GM21529 (cell line): ENCODE results near the gene AFAP1L1.

ENCODE experiments used
- ATAC-seq: cut with Tn5 transposase; IDR thresholded peaks from one replicate; pipeline ENCODE4 v1.9.1; 2021; ENCODE audit not compliant: unreplicated experiment

AFAP1L1 gene

GRCh38 chr5:149344151-149344550 is 72.5 kb downstream of the AFAP1L1 start:
- no peak for ATAC-seq

DNA sequence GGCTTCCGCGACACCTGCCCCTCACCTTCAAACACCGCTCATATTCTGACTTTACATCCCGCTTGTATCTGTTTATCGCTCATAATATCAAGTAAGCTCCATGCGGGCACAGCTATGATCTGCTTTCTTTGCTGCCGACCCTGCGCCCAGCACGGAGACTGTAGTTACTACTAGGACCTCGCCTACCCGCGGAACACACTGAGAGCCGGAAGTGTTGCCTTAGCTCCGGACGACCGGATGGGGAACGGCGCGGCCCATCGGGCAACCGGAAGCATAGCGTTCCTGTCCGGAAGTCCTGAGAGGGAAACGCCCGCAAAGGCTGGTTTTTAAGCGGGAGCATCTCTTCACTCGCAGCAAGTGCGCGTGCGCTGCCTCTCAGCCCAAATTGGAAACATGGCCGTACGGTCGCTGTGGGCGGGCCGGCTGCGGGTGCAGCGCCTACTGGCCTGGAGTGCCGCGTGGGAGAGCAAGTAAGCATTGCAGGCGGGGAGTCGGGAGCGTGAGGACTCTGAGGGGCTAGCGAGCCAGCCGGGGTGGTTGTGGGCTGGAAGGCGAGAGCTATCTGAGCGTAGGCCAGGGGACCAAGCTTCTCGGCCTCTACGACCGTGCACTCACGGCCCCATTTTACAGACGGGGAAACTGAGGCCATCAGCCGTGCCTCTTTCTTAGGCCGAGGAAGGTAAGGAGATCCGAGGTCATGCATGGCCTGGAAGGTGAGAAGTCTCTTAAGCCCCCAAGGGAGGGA is 73.7 kb downstream of the AFAP1L1 start, which contains the start of gene GRPEL2:
Gene GRPEL2, plus strand, starts transcription at position 353 of the 745 bp plus-strand sequence. Its CDS starts 41 bp downstream, at position 394.
- peak; percentile 98 for ATAC-seq

DNA sequence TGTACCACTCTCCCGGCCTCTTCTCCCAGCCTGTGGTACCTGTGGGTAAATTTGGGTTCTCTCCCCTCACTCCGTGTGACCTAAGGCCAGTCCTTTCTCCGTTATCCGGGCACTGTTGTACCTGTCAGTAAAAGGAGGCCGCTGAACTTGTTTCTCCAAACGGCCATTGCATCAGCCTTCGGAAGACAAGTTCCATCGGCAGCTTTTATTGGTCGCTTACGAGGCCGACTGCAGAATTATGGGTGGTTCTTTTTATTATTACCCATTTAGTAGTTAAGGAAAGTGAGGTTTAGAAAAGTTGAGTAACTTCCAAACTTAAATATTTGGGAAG is 74.2 kb downstream of the AFAP1L1 start:
- ATAC-seq, result peak; percentile 3

DNA sequence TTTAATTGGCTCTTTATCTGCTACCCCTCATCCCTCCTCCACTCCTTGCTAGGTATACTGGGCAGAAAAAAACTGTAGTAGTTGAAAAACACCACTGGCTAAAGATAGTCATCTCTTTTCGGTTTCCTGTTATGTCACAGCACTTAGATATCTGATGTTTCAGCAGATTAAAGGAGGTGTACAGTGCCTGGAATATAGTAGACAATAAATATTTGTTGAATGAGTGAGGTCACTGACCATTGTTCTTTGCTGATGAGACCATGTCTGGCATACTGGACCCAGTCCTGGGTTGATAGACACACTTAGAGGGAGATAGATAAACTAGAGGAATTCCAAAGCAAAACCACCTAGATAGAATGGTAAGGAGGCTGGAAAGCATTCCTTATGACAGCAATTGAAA is 76.9 kb downstream of the AFAP1L1 start:
- no peak for ATAC-seq

GRCh38 chr5:149349382-149349781 is 77.7 kb downstream of the AFAP1L1 start:
- no peak for ATAC-seq

DNA sequence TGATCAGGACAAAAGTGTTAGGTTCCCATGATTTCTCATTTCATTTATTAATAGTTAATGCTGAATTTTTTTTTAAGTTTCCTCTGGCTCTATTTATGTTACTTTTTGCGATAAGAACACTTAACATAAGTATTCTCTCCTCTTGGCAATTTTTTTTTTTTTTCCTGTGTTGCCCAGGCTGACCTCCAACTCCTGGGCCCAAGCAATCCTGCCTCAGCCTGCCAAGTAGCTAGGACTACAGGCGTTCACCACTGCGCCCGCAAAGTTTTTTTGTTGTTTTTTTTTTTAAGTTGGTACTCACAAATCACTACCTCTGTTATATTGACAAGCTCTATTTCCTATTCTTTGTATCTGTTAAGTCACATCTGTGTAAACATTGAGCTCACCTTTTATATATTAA is 80.5 kb downstream of the AFAP1L1 start:
- no peak for ATAC-seq

DNA sequence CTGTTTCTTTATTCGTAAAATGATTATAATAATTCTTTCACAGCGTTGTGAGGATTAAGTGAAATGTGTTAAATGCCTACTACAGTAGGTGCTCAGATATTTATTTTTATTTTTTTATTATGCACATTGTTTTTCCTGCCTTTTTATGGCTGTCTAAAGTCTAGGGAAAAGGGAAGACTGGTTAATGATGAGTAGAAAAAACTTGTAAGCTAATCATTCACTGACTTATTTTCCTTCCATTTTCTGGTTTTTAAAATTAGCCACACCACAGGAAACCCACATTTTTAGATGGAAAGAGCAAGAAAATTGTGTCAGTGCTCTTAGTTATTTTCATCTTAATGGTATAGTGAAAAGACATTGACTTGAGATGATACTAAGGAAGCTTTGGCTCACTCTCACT is 82.3 kb downstream of the AFAP1L1 start:
- ATAC-seq, result no peak

GRCh38 chr5:149355688-149356087 is 84.0 kb downstream of the AFAP1L1 start:
- ATAC-seq, result no peak

DNA sequence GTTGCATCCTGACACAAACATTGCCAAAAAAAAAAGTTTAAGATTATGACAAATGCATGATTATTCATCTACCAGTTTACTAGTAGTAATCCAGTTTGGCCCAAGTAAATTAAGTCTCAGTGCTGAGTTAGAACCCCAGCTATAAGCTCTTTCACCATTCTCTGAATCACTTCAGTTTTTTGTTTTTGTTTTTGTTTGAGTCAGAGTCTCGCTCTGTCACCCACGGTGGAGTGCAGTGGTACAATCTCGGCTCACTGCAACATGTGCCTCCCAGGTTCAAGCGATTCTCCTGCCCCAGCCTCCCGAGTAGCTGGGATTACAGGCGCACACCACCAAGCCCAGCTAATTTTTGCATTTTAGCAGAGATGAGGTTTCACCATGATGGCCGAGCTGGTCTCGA is 84.7 kb downstream of the AFAP1L1 start:
- ATAC-seq, result no peak

GRCh38 chr5:149357370-149358293 is 86.0 kb downstream of the AFAP1L1 start, which contains the start of gene PCYOX1L:
Gene PCYOX1L, plus strand, starts transcription at chr5:149358046. Its CDS starts 23 bp downstream, at chr5:149358069.
- peak; percentile 99 for ATAC-seq

DNA sequence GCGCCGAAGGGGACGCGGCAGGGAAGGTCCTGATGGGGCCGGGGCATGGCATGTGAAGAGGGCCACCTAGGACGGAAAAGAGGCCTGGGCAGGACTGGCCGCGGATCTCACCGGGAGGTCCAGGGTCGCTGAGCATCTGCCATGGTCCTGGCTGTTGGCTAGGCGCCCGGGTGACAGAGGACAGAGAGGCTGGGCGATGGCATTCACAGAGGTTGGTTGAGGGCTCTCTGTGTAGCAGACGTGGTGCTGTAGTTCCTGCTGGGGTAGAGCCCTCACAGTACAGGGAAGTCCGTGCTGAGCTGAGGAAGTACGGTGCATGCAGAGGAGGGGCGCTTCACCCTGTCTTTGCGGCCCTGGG is 86.6 kb downstream of the AFAP1L1 start:
- ATAC-seq, result peak; percentile 17

- ATAC-seq, result no peak
Measured at GRCh38 chr5:149358868-149359495, 87.3 kb downstream of the AFAP1L1 start.

DNA sequence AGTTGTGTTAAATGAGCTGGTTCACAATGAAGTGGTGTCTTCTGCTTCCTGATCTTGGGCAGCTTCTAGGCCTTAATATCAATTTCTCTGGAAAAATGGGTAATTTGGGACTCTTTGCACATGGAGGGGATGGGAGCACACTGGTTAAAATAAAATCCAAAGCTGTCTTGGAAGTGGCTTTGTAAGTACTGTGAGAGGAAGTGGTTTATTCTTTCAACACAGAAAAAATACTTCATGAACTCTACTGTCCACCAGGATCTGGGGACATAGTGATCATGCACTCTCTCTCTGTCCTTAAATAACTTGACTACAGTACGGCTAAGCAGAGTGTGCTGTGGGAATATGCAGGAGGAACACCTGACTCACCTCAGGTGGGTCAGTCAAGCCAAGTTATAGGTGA is 88.6 kb downstream of the AFAP1L1 start:
- ATAC-seq, result no peak

- no peak for ATAC-seq
Measured at GRCh38 chr5:149362541-149362940, 90.9 kb downstream of the AFAP1L1 start.

- ATAC-seq, result no peak
Measured at GRCh38 chr5:149363358-149363757, 91.7 kb downstream of the AFAP1L1 start.

- ATAC-seq, result no peak
Measured at GRCh38 chr5:149363936-149364335, 92.3 kb downstream of the AFAP1L1 start.

- ATAC-seq, result no peak
Measured at GRCh38 chr5:149364719-149365118, 93.1 kb downstream of the AFAP1L1 start.

GRCh38 chr5:149365418-149365817 is 93.8 kb downstream of the AFAP1L1 start:
- ATAC-seq, result no peak

GRCh38 chr5:149366169-149366729 is 94.6 kb downstream of the AFAP1L1 start:
- no peak for ATAC-seq

DNA sequence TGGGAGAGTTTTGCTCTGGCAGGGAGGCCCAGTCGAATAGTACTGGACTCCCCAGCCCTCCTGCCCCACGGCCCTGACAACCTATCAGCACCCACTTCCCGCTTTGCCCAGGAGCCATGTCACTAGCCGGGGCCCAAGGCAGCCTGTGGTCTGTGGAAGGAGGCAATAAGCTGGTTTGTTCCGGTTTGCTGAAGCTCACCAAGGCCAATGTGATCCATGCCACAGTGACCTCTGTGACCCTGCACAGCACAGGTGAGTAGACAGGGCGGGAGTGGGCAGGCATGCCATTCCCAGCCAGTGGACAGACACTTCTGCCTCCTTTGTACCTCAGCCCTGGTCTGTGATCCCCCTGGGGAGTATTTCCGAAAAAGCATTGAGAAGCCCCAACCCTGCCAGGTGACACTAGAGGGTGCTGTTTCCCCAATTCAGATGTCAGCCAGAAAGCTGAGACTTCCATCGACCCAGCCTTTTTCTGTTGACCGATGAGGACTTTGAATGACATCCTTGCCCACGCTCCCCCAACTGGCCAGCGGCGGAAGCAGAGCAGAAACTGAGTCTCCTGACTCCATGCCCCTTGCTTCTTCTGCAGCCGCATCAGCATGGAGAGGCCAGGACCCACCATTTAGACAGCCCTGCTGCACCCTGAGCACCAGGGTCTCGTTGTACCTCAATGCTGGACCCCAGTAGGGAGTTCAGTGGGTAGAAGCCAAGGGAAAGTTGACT is 95.8 kb downstream of the AFAP1L1 start:
- ATAC-seq, result peak; percentile 82
